Tibial artery (tissue), 4 donors: ENCODE data around the gene CBX2.

Experiments
- DNase-seq, 2 donors: peaks; one replicate each; pipeline ENCODE4 v3.0.0-alpha.2; 2019
- H3K27ac ChIP-seq, 2 donors: fragments of 200-600 bp; sonication (generic) in 1 of 2; 1 replicate in 1 of 2; 2 replicates in 1 of 2; pipeline ENCODE4 v1.5.1; 2018 to 2019; ENCODE audit warnings: mild to moderate bottlenecking in 1 of 2
- H3K27me3 ChIP-seq, 2 donors: fragments of 200-600 bp; sonication (generic) in 1 of 2; one replicate each; pipeline versions ENCODE4 v1.5.1 to v1.6.0; 2016 to 2019
- H3K36me3 ChIP-seq, 3 donors: fragments of 200-600 bp; sonication (generic) in 2 of 3; one replicate each; pipeline ENCODE4 v1.5.1; 2016 to 2019; ENCODE audit warnings: mild to moderate bottlenecking in 2 of 3
- H3K4me1 ChIP-seq, 4 donors: fragments of 200-600 bp; sonication (generic) in 2 of 4; 1 replicate in 3 of 4; 2 replicates in 1 of 4; pipeline ENCODE4 v1.5.1; 2016 to 2019
- H3K4me3 ChIP-seq, 2 donors: fragments of 200-600 bp; sonication (generic) in 1 of 2; 1 replicate in 1 of 2; 2 replicates in 1 of 2; pipeline ENCODE4 v1.5.1; 2018 to 2019; ENCODE audit warnings: mild to moderate bottlenecking in 2 of 2
- H3K9me3 ChIP-seq, 3 donors: fragments of 200-600 bp; sonication (generic) in 1 of 3; one replicate each; pipeline ENCODE4 v1.5.1; 2016 to 2019
- CTCF ChIP-seq, 2 experiments: fragments of 200-600 bp in 1 of 2; fragments of 450-650 bp in 1 of 2; IDR thresholded peaks; one replicate each; pipeline ENCODE4 v1.5.1; 2017 to 2019; ENCODE audit warnings: antibody characterized with exemption in 2 of 2, mild to moderate bottlenecking in 1 of 2, moderate library complexity in 1 of 2
- intact Hi-C: fragments of 100-400 bp; cut with DNase I; formaldehyde crosslinking; loops from one replicate; pipeline ENCODE4 v1.15.0; 2023; ENCODE audit warnings: low total_unique reads

The CBX2 gene

GRCh38 chr17:79792984-79793923 is 15.3 kb downstream of the CBX2 start:
- peak overlapping the region; percentile 35 to 52 for H3K27ac ChIP-seq
- H3K4me3 ChIP-seq = peak overlapping the region; percentile 34 to 52
- no peak for TF ChIP-seq CTCF (IDR thresholded peaks at IDR 0.05)
- intact Hi-C loops = no loop called here
- peaks cover 0 to 71% (median 49%) of the 10 kb centered on the region in 4 donors for H3K4me1 ChIP-seq
- no peaks in the 10 kb centered on the region for H3K36me3 ChIP-seq
- peaks cover 25 to 75% of the 10 kb centered on the region in 2 donors for H3K27me3 ChIP-seq
- peak; percentile 54 to 81 for DNase-seq
- no peaks in the 10 kb centered on the region for H3K9me3 ChIP-seq

- H3K4me1 ChIP-seq = peaks cover 0 to 77% (median 56%) of the 10 kb centered on the region in 4 donors
- peak overlapping the region in 1 of 2 donors; percentile 52 for H3K4me3 ChIP-seq
- no peak for DNase-seq
- no peaks in the 10 kb centered on the region for H3K9me3 ChIP-seq
- peaks cover 30 to 75% of the 10 kb centered on the region in 2 donors for H3K27me3 ChIP-seq
- TF ChIP-seq CTCF (IDR thresholded peaks at IDR 0.05) = no peak
- intact Hi-C loops = no loop called here
- H3K36me3 ChIP-seq = no peaks in the 10 kb centered on the region
- H3K27ac ChIP-seq = peak overlapping the region in 1 of 2 donors; percentile 35
These were observed 16.0 kb downstream of the CBX2 start for GRCh38 chr17:79793924-79794304.

- no peak for DNase-seq
- no peaks in the 10 kb centered on the region for H3K9me3 ChIP-seq
- peaks cover 35 to 75% of the 10 kb centered on the region in 2 donors for H3K27me3 ChIP-seq
- intact Hi-C loops = loop anchor here (5.0 kb wide), 1 partner anchor 352 kb away; the partner anchor contains the start of gene EIF4A3
- H3K36me3 ChIP-seq = no peaks in the 10 kb centered on the region
- H3K4me3 ChIP-seq = no peak overlapping the region
- no peak for TF ChIP-seq CTCF (IDR thresholded peaks at IDR 0.05)
- peaks cover 0 to 78% (median 56%) of the 10 kb centered on the region in 4 donors for H3K4me1 ChIP-seq
- H3K27ac ChIP-seq = no peak overlapping the region
These were observed 16.9 kb downstream of the CBX2 start for GRCh38 chr17:79794659-79795511.

GRCh38 chr17:79795795-79796443 is 18.0 kb downstream of the CBX2 start:
- H3K4me1 ChIP-seq = peaks cover 0 to 75% (median 58%) of the 10 kb centered on the region in 4 donors
- intact Hi-C loops = loop anchor here (5.0 kb wide), 1 partner anchor 351 kb away; the partner anchor contains the start of gene EIF4A3

More at GRCh38 chr17:79795795-79796443, 18.0 kb downstream of the CBX2 start:
- Histone ChIP-seq H3K27me3 (peaks cover 30 to 75% of the 10 kb centered on the region in 2 donors), H3K4me3 (peak overlapping the region; percentile 59 to 63), H3K9me3 (no peaks in the 10 kb centered on the region), H3K27ac (no peak overlapping the region), H3K36me3 (no peaks in the 10 kb centered on the region)
- TF ChIP-seq CTCF (IDR thresholded peaks at IDR 0.05) = no peak
- no peak for DNase-seq
